Daoy (cell line): ENCODE measurements around the gene TMEM181. TPM values are rescaled to one million over a fixed set of nuclear protein-coding genes. Genes with fewer than 3 reads are reported as not detected.
A peak's percentile ranks its signal among the peaks of the same experiment; 100 is the strongest.
"Not testable (repeated sequence)": the region's sequence is repeated elsewhere in the genome, so short reads cannot be mapped to it uniquely, and the experiment has no call there.

Source experiments
- DNase-seq: peaks from one replicate; pipeline ENCODE4 v3.0.0-alpha.2; 2015; ENCODE audit warnings: low read depth
- total RNA-seq: library from RNA; depleted of rRNA; stranded (reverse); fragments of >200 nt; shearing (Covaris generic); gene quantifications from 2 replicates; pipeline ENCODE4 v1.2.3, GENCODE V29; 2014

Gene TMEM181
- total RNA-seq, 1 experiment from 2014 or later = 28.3 TPM

GRCh38 chr6:158621694-158622544, 62.0 kb downstream of the TMEM181 start:
- DNase-seq = no peak

- DNase-seq = no peak
Measured at GRCh38 chr6:158622545-158623190, 62.8 kb downstream of the TMEM181 start.

- DNase-seq = no peak
Measured at GRCh38 chr6:158624684-158625682, 65.1 kb downstream of the TMEM181 start.

- no peak for DNase-seq
Measured at GRCh38 chr6:158625881-158626305, 66.0 kb downstream of the TMEM181 start.

GRCh38 chr6:158626360-158627167, 66.7 kb downstream of the TMEM181 start:
- DNase-seq = no peak

- DNase-seq = no peak
Measured at GRCh38 chr6:158627168-158627939, 67.5 kb downstream of the TMEM181 start.

- DNase-seq = no peak
Measured at GRCh38 chr6:158627940-158628211, 68.0 kb downstream of the TMEM181 start.

GRCh38 chr6:158628542-158628941, 68.7 kb downstream of the TMEM181 start:
- no peak for DNase-seq

- DNase-seq = no peak
Measured at GRCh38 chr6:158629367-158630221, 69.7 kb downstream of the TMEM181 start.

GRCh38 chr6:158630938-158631616, 71.2 kb downstream of the TMEM181 start:
- DNase-seq = no peak

- peak; percentile 65 for DNase-seq
Measured at GRCh38 chr6:158631678-158632537, 72.0 kb downstream of the TMEM181 start.

- DNase-seq = not testable (repeated sequence)
Measured at GRCh38 chr6:158632538-158633119, 72.7 kb downstream of the TMEM181 start.

- DNase-seq = no peak
Measured at GRCh38 chr6:158633127-158633526, 73.2 kb downstream of the TMEM181 start.

- no peak for DNase-seq
Measured at GRCh38 chr6:158634695-158635426, 75.0 kb downstream of the TMEM181 start.

GRCh38 chr6:158635427-158636073, 75.7 kb downstream of the TMEM181 start:
- no peak for DNase-seq

- DNase-seq = no peak
Measured at GRCh38 chr6:158636778-158637177, 76.9 kb downstream of the TMEM181 start.
